Gastrocnemius medialis (tissue), 4 donors: ENCODE results near the gene TM9SF2. TPM values are rescaled to one million over a fixed set of nuclear protein-coding genes. Genes with fewer than 3 reads are reported as not detected.

Experiments used
- ATAC-seq, 2 donors: fragments of 150-250 bp; one replicate each; pipeline ENCODE4 v1.9.1; 2016
- DNase-seq, 2 donors: peaks; one replicate each; pipeline ENCODE4 v3.0.0-alpha.2; 2019
- H3K27ac ChIP-seq, 4 donors: fragments of 200-600 bp; sonication (generic); 1 replicate in 1 of 4; 2 replicates in 3 of 4; pipeline ENCODE4 v1.5.1; 2016 to 2018; ENCODE audit warnings: mild to moderate bottlenecking in 2 of 4, moderate library complexity in 1 of 4
- H3K27me3 ChIP-seq, 3 donors: fragments of 200-600 bp; sonication (generic) in 2 of 3; 1 replicate in 1 of 3; 2 replicates in 2 of 3; pipeline versions ENCODE4 v1.5.1 to v1.6.0; 2016 to 2019; ENCODE audit warnings: mild to moderate bottlenecking in 1 of 3, moderate library complexity in 1 of 3
- H3K36me3 ChIP-seq, 2 donors: fragments of 200-600 bp; sonication (generic) in 1 of 2; one replicate each; pipeline ENCODE4 v1.5.1; 2017 to 2018
- H3K4me1 ChIP-seq, 2 donors: fragments of 200-600 bp; sonication (generic) in 1 of 2; one replicate each; pipeline ENCODE4 v1.5.1; 2016 to 2017; ENCODE audit warnings: mild to moderate bottlenecking in 2 of 2
- H3K4me3 ChIP-seq, 4 donors: fragments of 200-600 bp; sonication (generic) in 3 of 4; 1 replicate in 1 of 4; 2 replicates in 3 of 4; pipeline ENCODE4 v1.5.1; 2016 to 2019; ENCODE audit warnings: mild to moderate bottlenecking in 2 of 4
- H3K9me3 ChIP-seq, 3 donors: fragments of 200-600 bp; sonication (generic) in 2 of 3; 1 replicate in 1 of 3; 2 replicates in 2 of 3; pipeline ENCODE4 v1.5.1; 2016 to 2019
- CTCF ChIP-seq, 5 experiments: fragments of 450-650 bp in 3 of 5; fragments of 200-600 bp in 2 of 5; sonication (generic) in 2 of 5; IDR thresholded peaks in 4 of 5; conservative IDR thresholded peaks in 1 of 5; 1 replicate in 4 of 5; 2 replicates in 1 of 5; pipeline ENCODE4 v1.5.1; 2016 to 2019; ENCODE audit warnings: antibody characterized with exemption in 5 of 5, mild to moderate bottlenecking in 3 of 5, moderate library complexity in 3 of 5
- POLR2A ChIP-seq, 2 donors: fragments of 450-650 bp; IDR thresholded peaks; one replicate each; pipeline ENCODE4 v1.6.1; 2017; ENCODE audit warnings: antibody characterized with exemption in 2 of 2, mild to moderate bottlenecking in 2 of 2, moderate library complexity in 2 of 2
- in situ Hi-C, 4 donors: fragments of 200-750 bp; cut with MboI; loops; one replicate each; pipeline versions ENCODE4 v1.15.0 to v1.8.0; 2017; ENCODE audit warnings: low sequenced_read_pairs in 4 of 4
- intact Hi-C: fragments of 100-400 bp; cut with DNase I; formaldehyde crosslinking; loops from one replicate; pipeline ENCODE4 v1.15.1; 2023; ENCODE audit warnings: low total_unique reads
- total RNA-seq, 4 donors: library from RNA; depleted of rRNA; stranded (reverse); fragments of >200 nt; gene quantifications; one replicate each; pipeline versions ENCODE4 v1.1.0 to v1.2.3, GENCODE V29; 2016

Gene TM9SF2
- total RNA-seq, 4 donors from 2014 or later = 47.3 to 69.9 (median 55.7) TPM

- intact Hi-C loops = no loop called here
- DNase-seq = no peak
- Histone ChIP-seq H3K4me1 (no peaks in the 10 kb centered on the region), H3K4me3 (no peak overlapping the region), H3K9me3 (no peaks in the 10 kb centered on the region), H3K36me3 (no peaks in the 10 kb centered on the region), H3K27me3 (no peaks in the 10 kb centered on the region), H3K27ac (no peak overlapping the region)
- no peak for ATAC-seq
- in situ Hi-C loops = no loop called here
- TF ChIP-seq CTCF (IDR thresholded peaks at IDR 0.05 in 4 of 5, conservative IDR thresholded peaks at IDR 0.05 in 1 of 5) (no peak), POLR2A (IDR thresholded peaks at IDR 0.05) (no peak)
Measured at GRCh38 chr13:99572131-99572530, 70.9 kb downstream of the TM9SF2 start.

- H3K27me3 ChIP-seq = no peaks in the 10 kb centered on the region
Measured at GRCh38 chr13:99572921-99573320, 71.6 kb downstream of the TM9SF2 start.

GRCh38 chr13:99575376-99576120 lies 74.3 kb downstream of the TM9SF2 start:
- H3K27me3 ChIP-seq = no peaks in the 10 kb centered on the region
- no peak overlapping the region for H3K4me3 ChIP-seq
- H3K4me1 ChIP-seq = no peaks in the 10 kb centered on the region
- DNase-seq (no peak), ATAC-seq (no peak)
- intact Hi-C loops (no loop called here), in situ Hi-C loops (no loop called here)
- H3K9me3 ChIP-seq = no peaks in the 10 kb centered on the region
- H3K27ac ChIP-seq = no peak overlapping the region
- TF ChIP-seq CTCF (IDR thresholded peaks at IDR 0.05 in 4 of 5, conservative IDR thresholded peaks at IDR 0.05 in 1 of 5) = no peak
- TF ChIP-seq POLR2A (IDR thresholded peaks at IDR 0.05) = no peak
- H3K36me3 ChIP-seq = no peaks in the 10 kb centered on the region

More at GRCh38 chr13:99572921-99573320, 71.6 kb downstream of the TM9SF2 start:
- no peaks in the 10 kb centered on the region for H3K4me1 ChIP-seq
- TF ChIP-seq CTCF (IDR thresholded peaks at IDR 0.05 in 4 of 5, conservative IDR thresholded peaks at IDR 0.05 in 1 of 5) = no peak
- no peak for TF ChIP-seq POLR2A (IDR thresholded peaks at IDR 0.05)
- ATAC-seq (no peak), DNase-seq (no peak)
- no peaks in the 10 kb centered on the region for H3K9me3 ChIP-seq
- no peak overlapping the region for H3K27ac ChIP-seq
- H3K4me3 ChIP-seq = no peak overlapping the region
- intact Hi-C loops (no loop called here), in situ Hi-C loops (no loop called here)
- H3K36me3 ChIP-seq = no peaks in the 10 kb centered on the region

- no peaks in the 10 kb centered on the region for H3K27me3 ChIP-seq
- no peak overlapping the region for H3K4me3 ChIP-seq
- no peaks in the 10 kb centered on the region for H3K9me3 ChIP-seq
- intact Hi-C loops = no loop called here
- ATAC-seq = no peak
- H3K27ac ChIP-seq = no peak overlapping the region
- in situ Hi-C loops = no loop called here
- no peak for DNase-seq
- TF ChIP-seq POLR2A (IDR thresholded peaks at IDR 0.05) (no peak), CTCF (IDR thresholded peaks at IDR 0.05 in 4 of 5, conservative IDR thresholded peaks at IDR 0.05 in 1 of 5) (no peak)
- H3K4me1 ChIP-seq = no peaks in the 10 kb centered on the region
- H3K36me3 ChIP-seq = no peaks in the 10 kb centered on the region
Measured at GRCh38 chr13:99577934-99578917, 77.0 kb downstream of the TM9SF2 start.
